Astrocyte (in vitro differentiated cells and primary cell): ENCODE measurements around the gene GLT1D1. TPM values are rescaled to one million over a fixed set of nuclear protein-coding genes. Genes with fewer than 3 reads are reported as not detected.

Experiments
- DNase-seq: peaks from one replicate; pipeline ENCODE4 v3.0.0-alpha.2; 2010; ENCODE audit warnings: low read depth
- FAIRE-seq: peaks from 2 replicates; lab custom pipeline; 2011; peaks lifted over from hg19 to GRCh38; lab: Jason Lieb, UNC
- H2AFZ ChIP-seq: 2 replicates; pipeline ENCODE4 v1.6.0; 2012; ENCODE audit warnings: low read depth, low read length, inconsistent platforms
- H3K27ac ChIP-seq: 2 replicates; pipeline ENCODE4 v1.5.1; 2011; ENCODE audit warnings: low read depth, low read length, inconsistent platforms
- H3K27me3 ChIP-seq: 2 replicates; pipeline ENCODE4 v1.6.0; 2011; ENCODE audit warnings: low read length, inconsistent platforms; ENCODE audit not compliant: insufficient read depth
- H3K36me3 ChIP-seq: 2 replicates; pipeline ENCODE4 v1.5.1; 2011; ENCODE audit warnings: low read length, inconsistent platforms; ENCODE audit not compliant: insufficient read depth
- H3K4me1 ChIP-seq: 2 replicates; pipeline ENCODE4 v1.5.1; 2011; ENCODE audit warnings: low read length, inconsistent platforms; ENCODE audit not compliant: insufficient read depth
- H3K4me2 ChIP-seq: 2 replicates; pipeline ENCODE4 v1.6.0; 2012; ENCODE audit warnings: low read length, inconsistent platforms
- H3K4me3 ChIP-seq: 2 replicates; pipeline ENCODE4 v1.5.1; 2011; ENCODE audit warnings: low read depth, mild to moderate bottlenecking, low read length, inconsistent platforms; ENCODE audit not compliant: insufficient read depth
- H3K79me2 ChIP-seq: 2 replicates; pipeline ENCODE4 v1.6.0; 2012; ENCODE audit warnings: mild to moderate bottlenecking, low read length, inconsistent platforms; ENCODE audit not compliant: insufficient read depth
- H3K9ac ChIP-seq: 2 replicates; pipeline ENCODE4 v1.6.0; 2012; ENCODE audit warnings: mild to moderate bottlenecking, low read length, inconsistent platforms
- H3K9me3 ChIP-seq: 2 replicates; pipeline ENCODE4 v1.5.1; 2012; ENCODE audit warnings: low read depth, mild to moderate bottlenecking, low read length, inconsistent platforms; ENCODE audit not compliant: insufficient read depth
- H4K20me1 ChIP-seq: 2 replicates; pipeline ENCODE4 v1.6.0; 2012; ENCODE audit warnings: low read length, inconsistent platforms; ENCODE audit not compliant: insufficient read depth
- H3K27ac Mint-ChIP-seq: one replicate; pipeline ENCODE4 v1.8.0; 2021; ENCODE audit warnings: mild to moderate bottlenecking, mixed read lengths; ENCODE audit not compliant: unreplicated experiment
- H3K27me3 Mint-ChIP-seq: one replicate; pipeline ENCODE4 v1.8.0; 2021; ENCODE audit warnings: low read depth, mixed read lengths; ENCODE audit not compliant: unreplicated experiment
- H3K36me3 Mint-ChIP-seq: one replicate; pipeline ENCODE4 v1.8.0; 2021; ENCODE audit warnings: low read depth, mixed read lengths; ENCODE audit not compliant: unreplicated experiment
- H3K4me1 Mint-ChIP-seq: one replicate; pipeline ENCODE4 v1.8.0; 2021; ENCODE audit warnings: low read depth, mixed read lengths; ENCODE audit not compliant: unreplicated experiment
- H3K4me3 Mint-ChIP-seq: one replicate; pipeline ENCODE4 v1.8.0; 2021; ENCODE audit warnings: mild to moderate bottlenecking, moderate library complexity, mixed read lengths; ENCODE audit not compliant: unreplicated experiment
- H3K9me3 Mint-ChIP-seq: one replicate; pipeline ENCODE4 v1.8.0; 2021; ENCODE audit warnings: mild to moderate bottlenecking, mixed read lengths; ENCODE audit not compliant: unreplicated experiment
- CTCF ChIP-seq: IDR thresholded peaks from 2 replicates; pipeline ENCODE4 v1.5.1; 2011; ENCODE audit warnings: low read depth, mild to moderate bottlenecking, inconsistent platforms, low read length, moderate library complexity; ENCODE audit not compliant: insufficient read depth
- EZH2 ChIP-seq: IDR thresholded peaks from 2 replicates; pipeline ENCODE4 v1.6.1; 2012; ENCODE audit warnings: mild to moderate bottlenecking, low read length, inconsistent platforms; ENCODE audit not compliant: insufficient read depth
- total RNA-seq: library from RNA; stranded (reverse); gene quantifications from 2 replicates; pipeline ENCODE4 v1.2.1, GENCODE V29; 2021

GLT1D1 gene
- total RNA-seq, 1 donor from 2014 or later, result 0.16 TPM

DNA sequence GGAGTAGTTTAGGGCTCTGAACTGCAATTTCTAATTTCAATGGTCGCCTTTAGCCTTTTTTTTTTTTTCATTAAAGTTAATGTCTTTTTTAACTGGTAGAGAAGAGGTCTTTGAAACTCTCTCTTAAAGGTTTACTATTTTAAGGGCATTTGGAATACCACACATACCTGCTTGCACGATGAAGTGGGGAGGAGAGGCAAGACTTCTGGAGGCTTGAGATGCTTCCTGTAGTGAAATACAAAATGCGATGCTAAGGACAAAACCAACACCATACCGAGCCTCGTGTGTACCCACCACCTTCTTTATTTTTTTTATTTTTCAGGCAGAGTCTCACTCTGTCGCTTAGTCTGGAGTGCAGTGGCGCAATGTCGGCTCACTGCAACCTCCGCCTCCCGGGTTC, 57.4 kb downstream of the GLT1D1 start:
- DNase-seq (no peak), FAIRE-seq (no peak)
- Histone ChIP-seq H3K79me2 (no peaks in the 10 kb centered on the region), H3K36me3 (no peaks in the 10 kb centered on the region), H4K20me1 (no peaks in the 10 kb centered on the region), H2AFZ (no peak overlapping the region), H3K4me3 (no peak overlapping the region), H3K27ac (no peak overlapping the region), H3K4me2 (no peak overlapping the region), H3K9me3 (peaks cover 4% of the 10 kb centered on the region), H3K4me1 (no peaks in the 10 kb centered on the region), H3K9ac (no peak overlapping the region), H3K27me3 (no peaks in the 10 kb centered on the region)
- Mint-ChIP-seq H3K4me1 (no peaks in the 10 kb centered on the region), H3K36me3 (no peaks in the 10 kb centered on the region), H3K27ac (no peak overlapping the region), H3K27me3 (no peaks in the 10 kb centered on the region), H3K4me3 (no peak overlapping the region), H3K9me3 (peaks cover 5% of the 10 kb centered on the region)
- no peak for TF ChIP-seq EZH2
- no peak for TF ChIP-seq CTCF

DNA sequence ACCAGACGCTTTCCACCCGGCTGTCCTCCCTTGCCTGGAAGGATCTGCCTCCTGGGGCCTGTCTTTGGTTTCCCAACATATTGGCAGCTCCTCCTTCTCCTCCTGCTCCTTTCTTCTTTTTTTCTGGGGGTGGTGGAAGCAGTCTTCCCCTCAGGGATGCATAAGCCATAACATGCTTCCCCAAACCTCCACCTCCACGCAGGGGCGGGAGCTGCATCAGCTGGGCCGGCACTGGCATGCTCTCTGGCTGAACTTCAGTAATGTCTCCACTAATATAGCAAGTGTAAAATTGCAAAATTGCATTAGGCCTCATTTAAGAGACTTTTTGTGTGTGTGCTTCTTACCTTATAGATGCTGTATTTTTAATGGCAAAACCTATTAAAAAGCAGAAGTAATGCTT, 58.6 kb downstream of the GLT1D1 start:
- Histone ChIP-seq H4K20me1 (no peaks in the 10 kb centered on the region), H2AFZ (no peak overlapping the region), H3K4me1 (no peaks in the 10 kb centered on the region), H3K36me3 (no peaks in the 10 kb centered on the region), H3K9ac (no peak overlapping the region), H3K27ac (no peak overlapping the region), H3K4me3 (no peak overlapping the region), H3K9me3 (peaks cover 4% of the 10 kb centered on the region), H3K4me2 (no peak overlapping the region), H3K27me3 (no peaks in the 10 kb centered on the region), H3K79me2 (no peaks in the 10 kb centered on the region)
- no peak for FAIRE-seq
- Mint-ChIP-seq H3K4me3 (no peak overlapping the region), H3K27me3 (no peaks in the 10 kb centered on the region), H3K9me3 (peaks cover 3% of the 10 kb centered on the region), H3K4me1 (no peaks in the 10 kb centered on the region), H3K27ac (no peak overlapping the region), H3K36me3 (no peaks in the 10 kb centered on the region)
- no peak for DNase-seq
- no peak for TF ChIP-seq CTCF

GRCh38 chr12:128914908-128915563, 61.8 kb downstream of the GLT1D1 start:
- Histone ChIP-seq H4K20me1 (no peaks in the 10 kb centered on the region), H3K36me3 (no peaks in the 10 kb centered on the region), H3K79me2 (no peaks in the 10 kb centered on the region), H3K4me1 (no peaks in the 10 kb centered on the region), H3K4me2 (no peak overlapping the region), H3K4me3 (no peak overlapping the region), H3K27ac (no peak overlapping the region), H2AFZ (no peak overlapping the region), H3K9ac (no peak overlapping the region), H3K27me3 (no peaks in the 10 kb centered on the region), H3K9me3 (peaks cover 4% of the 10 kb centered on the region)
- Mint-ChIP-seq H3K27ac (no peak overlapping the region), H3K4me1 (no peaks in the 10 kb centered on the region), H3K9me3 (no peaks in the 10 kb centered on the region), H3K4me3 (no peak overlapping the region), H3K36me3 (no peaks in the 10 kb centered on the region), H3K27me3 (no peaks in the 10 kb centered on the region)
- FAIRE-seq (no peak), DNase-seq (no peak)
- TF ChIP-seq CTCF (no peak), EZH2 (no peak)
